HCT116 (cell line): ENCODE data around the gene TMTC3. TPM values are rescaled to one million over a fixed set of nuclear protein-coding genes. Genes with fewer than 3 reads are reported as not detected.

Experiments
- ATAC-seq: fragments of 200-7000 bp; cut with Tn5 transposase; 2 replicates; pipeline ENCODE4 v1.9.1; 2020; ENCODE audit warnings: mild to moderate bottlenecking, moderate library complexity
- BruUV-seq: library from RNA; stranded (reverse); fragments of 400-500 nt; replicated peaks from 2 replicates; lab custom pipeline; 2021; lab: Mats Ljungman, UMichigan
- CTCF ChIA-PET: fragments of 300-600 bp; sonication (Branson Sonifier 250); formaldehyde crosslinking; loops from one replicate; lab custom pipeline; 2021; ENCODE audit warnings: antibody characterized with exemption; lab: Charles Lee
- POLR2A ChIA-PET: fragments of 300-600, 350-600 bp; sonication (Branson Sonifier 250); formaldehyde crosslinking; loops from one replicate; lab custom pipeline; 2021; ENCODE audit warnings: antibody characterized with exemption; lab: Charles Lee
- RAD21 ChIA-PET, 2 experiments: fragments of 300-600 bp; sonication (Branson Sonifier 250); formaldehyde crosslinking; loops; one replicate each; lab custom pipeline; 2023; ENCODE audit warnings: low total read pairs in 2 of 2; ENCODE audit not compliant: uncharacterized antibody in 2 of 2, unreplicated experiment in 2 of 2, low non-redundant PET in 1 of 2; lab: Charles Lee
- DNase-seq: peaks from one replicate; pipeline ENCODE4 v3.0.0-alpha.2; 2010; ENCODE audit warnings: low read depth, low spot score
- H2AFZ ChIP-seq: fragments of 200-600 bp; shearing (Covaris generic), sonication (generic); 2 replicates; pipeline ENCODE4 v1.6.1; 2017; ENCODE audit warnings: low read depth, mixed run types, mixed read lengths, antibody characterized with exemption, low read length; ENCODE audit not compliant: poor library complexity, severe bottlenecking
- H3K27ac ChIP-seq: 2 replicates; pipeline ENCODE4 v1.5.1; 2012; ENCODE audit warnings: low read depth, low read length
- H3K27me3 ChIP-seq: fragments of 200-600 bp; sonication (generic); 2 replicates; pipeline ENCODE4 v1.6.1; 2016; ENCODE audit warnings: mixed run types, low read length, mixed read lengths; ENCODE audit not compliant: insufficient read depth
- H3K36me3 ChIP-seq, 2 experiments: fragments of 200-500 bp in 1 of 2; fragments of 200-600 bp in 1 of 2; sonication (Bioruptor generic) in 1 of 2; sonication (generic) in 1 of 2; 2 replicates each; pipeline versions ENCODE4 v1.5.1 to v1.6.1; 2014 to 2016; ENCODE audit warnings: low read length in 2 of 2, inconsistent platforms in 1 of 2, mixed read lengths in 1 of 2, mixed run types in 1 of 2; ENCODE audit not compliant: insufficient read depth in 2 of 2, control insufficient read depth in 1 of 2
- H3K4me1 ChIP-seq, 2 experiments: fragments of 200-600 bp in 1 of 2; sonication (generic) in 1 of 2; 2 replicates each; pipeline versions ENCODE4 v1.5.1 to v1.6.1; 2012 to 2017; ENCODE audit warnings: low read length in 2 of 2, inconsistent platforms in 1 of 2, mild to moderate bottlenecking in 1 of 2, mixed read lengths in 1 of 2, mixed run types in 1 of 2, moderate library complexity in 1 of 2; ENCODE audit not compliant: insufficient read depth in 2 of 2, control insufficient read depth in 1 of 2
- H3K4me2 ChIP-seq: fragments of 200-600 bp; sonication (generic); 2 replicates; pipeline ENCODE4 v1.6.1; 2017; ENCODE audit warnings: mixed run types, low read length, mixed read lengths
- H3K4me3 ChIP-seq, 2 experiments: fragments of 200-600 bp in 1 of 2; sonication (generic) in 1 of 2; replicated peaks in 1 of 2; 2 replicates each; pipeline ENCODE4 v1.5.1; 2011 to 2016; ENCODE audit warnings: low read length in 2 of 2, control low read depth in 1 of 2, low read depth in 1 of 2, mild to moderate bottlenecking in 1 of 2, mixed read lengths in 1 of 2, mixed run types in 1 of 2
- H3K79me2 ChIP-seq: fragments of 200-600 bp; sonication (generic); 2 replicates; pipeline ENCODE4 v1.6.1; 2017; ENCODE audit warnings: mild to moderate bottlenecking, mixed run types, low read length, moderate library complexity, mixed read lengths; ENCODE audit not compliant: insufficient read depth
- H3K9ac ChIP-seq: fragments of 200-600 bp; sonication (generic); 2 replicates; pipeline ENCODE4 v1.6.1; 2016; ENCODE audit warnings: low read length, mixed read lengths
- H3K9me2 ChIP-seq: fragments of 200-600 bp; sonication (generic), shearing (Covaris generic); 2 replicates; pipeline ENCODE4 v1.6.1; 2017; ENCODE audit warnings: mixed run types, mild to moderate bottlenecking, moderate library complexity; ENCODE audit not compliant: insufficient read depth
- H3K9me3 ChIP-seq, 2 experiments: fragments of 200-500 bp in 1 of 2; fragments of 200-600 bp in 1 of 2; sonication (Bioruptor generic) in 1 of 2; sonication (generic) in 1 of 2; 2 replicates each; pipeline ENCODE4 v1.6.1; 2014 to 2017; ENCODE audit warnings: low read length in 2 of 2, mixed read lengths in 2 of 2, inconsistent platforms in 1 of 2, low read depth in 1 of 2, mild to moderate bottlenecking in 1 of 2, mixed run types in 1 of 2, moderate library complexity in 1 of 2; ENCODE audit not compliant: control insufficient read depth in 1 of 2, insufficient read depth in 1 of 2
- H4K20me1 ChIP-seq: fragments of 200-600 bp; sonication (generic), shearing (Covaris generic); 2 replicates; pipeline ENCODE4 v1.6.1; 2017; ENCODE audit warnings: mixed run types, mild to moderate bottlenecking, moderate library complexity; ENCODE audit not compliant: insufficient read depth
- CTCF ChIP-seq, 3 experiments: fragments of 200-600 bp in 1 of 3; sonication (generic) in 1 of 3; IDR thresholded peaks in 2 of 3; conservative IDR thresholded peaks in 1 of 3; 2 replicates each; pipeline ENCODE4 v1.5.1; 2012 to 2017; ENCODE audit warnings: low read depth in 2 of 3, low read length in 2 of 3, antibody characterized with exemption in 1 of 3, borderline replicate concordance in 1 of 3, control low read depth in 1 of 3, mild to moderate bottlenecking in 1 of 3, mixed read lengths in 1 of 3, mixed run types in 1 of 3, moderate library complexity in 1 of 3; ENCODE audit not compliant: insufficient read depth in 1 of 3
- EGR1 ChIP-seq: IDR thresholded peaks from 2 replicates; pipeline ENCODE4 v1.6.1; 2012; ENCODE audit warnings: low read depth
- EZH2 ChIP-seq: fragments of 200-600 bp; sonication (generic); IDR thresholded peaks from 2 replicates; pipeline ENCODE4 v1.6.1; 2017; ENCODE audit warnings: antibody characterized with exemption, mixed run types
- JUND ChIP-seq: IDR thresholded peaks from 2 replicates; pipeline ENCODE4 v1.6.1; 2012
- POLR2A ChIP-seq: IDR thresholded peaks from 2 replicates; pipeline ENCODE4 v1.7.0; 2011; ENCODE audit warnings: borderline replicate concordance; ENCODE audit not compliant: insufficient read depth, insufficient read length; ENCODE audit errors: extremely low read depth
- POLR2AphosphoS5 ChIP-seq: IDR thresholded peaks from 2 replicates; pipeline ENCODE4 v1.6.1; 2011; ENCODE audit warnings: mild to moderate bottlenecking, low read depth, low read length, moderate library complexity
- RAD21 ChIP-seq: IDR thresholded peaks from 2 replicates; pipeline ENCODE4 v1.6.1; 2012; ENCODE audit warnings: low read depth, mild to moderate bottlenecking
- SRF ChIP-seq: IDR thresholded peaks from 2 replicates; pipeline ENCODE4 v1.6.1; 2012; ENCODE audit warnings: low read depth
- ZBTB33 ChIP-seq: IDR thresholded peaks from 2 replicates; pipeline ENCODE4 v1.6.1; 2011; ENCODE audit warnings: mild to moderate bottlenecking, low read length, moderate library complexity; ENCODE audit not compliant: insufficient replicate concordance; ENCODE audit errors: extremely low read depth
- ZFX ChIP-seq: fragments of 450-650 bp; IDR thresholded peaks from 2 replicates; pipeline ENCODE4 v1.6.1; 2017
- ZNF274 ChIP-seq: fragments of 200-500 bp; sonication (Bioruptor generic); IDR thresholded peaks from 2 replicates; pipeline ENCODE4 v1.6.1; 2014; ENCODE audit warnings: mild to moderate bottlenecking, low read depth, low read length, inconsistent platforms
- intact Hi-C: fragments of 100-400 bp; cut with micrococcal nuclease; formaldehyde crosslinking; loops from 2 replicates; pipeline ENCODE4 v1.10.0; 2022
- total RNA-seq: library from RNA; stranded (reverse); gene quantifications from one replicate; pipeline ENCODE4 v1.2.1, GENCODE V29; 2021; ENCODE audit not compliant: unreplicated experiment

TMTC3 gene
- total RNA-seq, 1 experiment from 2014 or later = 22.5 TPM

- Histone ChIP-seq H3K9me3 (no peaks in the 10 kb centered on the region), H3K4me3 (no peak overlapping the region), H3K9me2 (no peaks in the 10 kb centered on the region), H3K79me2 (no peaks in the 10 kb centered on the region), H4K20me1 (no peaks in the 10 kb centered on the region), H2AFZ (no peak overlapping the region), H3K9ac (no peak overlapping the region), H3K27ac (no peak overlapping the region), H3K27me3 (no peaks in the 10 kb centered on the region), H3K4me2 (no peak overlapping the region), H3K4me1 (peaks cover 3 to 13% of the 10 kb centered on the region in 2 experiments; a peak in 1 of 4 replicates), H3K36me3 (no peaks in the 10 kb centered on the region; a peak in 1 of 4 replicates)
- no peak for TF ChIP-seq POLR2AphosphoS5
- no peak for TF ChIP-seq EZH2
- TF ChIP-seq RAD21 = no peak
- TF ChIP-seq POLR2A = no peak
- TF ChIP-seq ZBTB33 = no peak
- no peak for TF ChIP-seq JUND
- TF ChIP-seq ZNF274 = no peak
- TF ChIP-seq ZFX = no peak
- no peak for TF ChIP-seq CTCF (IDR thresholded peaks at IDR 0.05 in 2 of 3, conservative IDR thresholded peaks at IDR 0.05 in 1 of 3; ENCODE audit: borderline replicate concordance in 1 of 3, insufficient read depth in 1 of 3, low read depth in 2 of 3, low read length in 2 of 3)
- TF ChIP-seq EGR1 = no peak
- TF ChIP-seq SRF = no peak
- no TSS peak for BruUV-seq
- ATAC-seq = no peak
- DNase-seq = no peak
- intact Hi-C loops = no loop called here
- ChIA-PET POLR2A (no interaction called here), CTCF (no interaction called here), RAD21 (no interaction called here)
Measured at GRCh38 chr12:88185279-88185678, 43.2 kb downstream of the TMTC3 start.
